GM21447 (cell line): ENCODE measurements around the gene ISX.

Experiments used
- ATAC-seq: cut with Tn5 transposase; IDR thresholded peaks from one replicate; pipeline ENCODE4 v1.9.1; 2021; ENCODE audit not compliant: unreplicated experiment

The ISX gene

GRCh38 chr22:35051791-35052190, 14.2 kb upstream of the ISX start:
- ATAC-seq = no peak

GRCh38 chr22:35053060-35053835, 12.7 kb upstream of the ISX start:
- no peak for ATAC-seq

GRCh38 chr22:35054064-35054463, 11.9 kb upstream of the ISX start:
- ATAC-seq = no peak

- no peak for ATAC-seq
Observed at GRCh38 chr22:35056486-35056885, 9.5 kb upstream of the ISX start.

- ATAC-seq = no peak
Observed at GRCh38 chr22:35057155-35057554, 8.8 kb upstream of the ISX start.

- ATAC-seq = no peak
Observed at GRCh38 chr22:35059632-35060031, 6.3 kb upstream of the ISX start.

- ATAC-seq = no peak
Observed at GRCh38 chr22:35064664-35065063, 1.3 kb upstream of the ISX start.

- no peak for ATAC-seq
Observed at GRCh38 chr22:35065183-35065582, 775 bp upstream of the ISX start.

GRCh38 chr22:35066768-35067167, 810 bp downstream of the ISX start:
- no peak for ATAC-seq

- ATAC-seq = no peak
Observed at GRCh38 chr22:35069541-35069940, 3.6 kb downstream of the ISX start.

- no peak for ATAC-seq
Observed at GRCh38 chr22:35070451-35071093, 4.6 kb downstream of the ISX start.

- no peak for ATAC-seq
Observed at GRCh38 chr22:35071784-35072183, 5.8 kb downstream of the ISX start.

GRCh38 chr22:35072925-35073324, 7.0 kb downstream of the ISX start:
- ATAC-seq = no peak

- ATAC-seq = no peak
Observed at GRCh38 chr22:35074583-35074982, 8.6 kb downstream of the ISX start.

- ATAC-seq = no peak
Observed at GRCh38 chr22:35076630-35077029, 10.7 kb downstream of the ISX start.

- ATAC-seq = no peak
Observed at GRCh38 chr22:35085621-35086020, 19.7 kb downstream of the ISX start.

GRCh38 chr22:35089139-35089538, 23.2 kb downstream of the ISX start:
- no peak for ATAC-seq

GRCh38 chr22:35092406-35092805, 26.4 kb downstream of the ISX start:
- ATAC-seq = no peak

GRCh38 chr22:35098921-35099320, 33.0 kb downstream of the ISX start:
- no peak for ATAC-seq

- ATAC-seq = no peak
Observed at GRCh38 chr22:35099883-35100282, 33.9 kb downstream of the ISX start.

- no peak for ATAC-seq
Observed at GRCh38 chr22:35102663-35103062, 36.7 kb downstream of the ISX start.

GRCh38 chr22:35103761-35104160, 37.8 kb downstream of the ISX start:
- ATAC-seq = no peak

GRCh38 chr22:35104491-35104890, 38.5 kb downstream of the ISX start:
- ATAC-seq = no peak
